HG03159 (cell line): ENCODE data around the gene ACADVL.

Experiments used
- ATAC-seq: cut with Tn5 transposase; IDR thresholded peaks from one replicate; pipeline ENCODE4 v1.9.1; 2021; ENCODE audit warnings: mild to moderate bottlenecking, moderate library complexity; ENCODE audit not compliant: unreplicated experiment

Gene ACADVL

DNA sequence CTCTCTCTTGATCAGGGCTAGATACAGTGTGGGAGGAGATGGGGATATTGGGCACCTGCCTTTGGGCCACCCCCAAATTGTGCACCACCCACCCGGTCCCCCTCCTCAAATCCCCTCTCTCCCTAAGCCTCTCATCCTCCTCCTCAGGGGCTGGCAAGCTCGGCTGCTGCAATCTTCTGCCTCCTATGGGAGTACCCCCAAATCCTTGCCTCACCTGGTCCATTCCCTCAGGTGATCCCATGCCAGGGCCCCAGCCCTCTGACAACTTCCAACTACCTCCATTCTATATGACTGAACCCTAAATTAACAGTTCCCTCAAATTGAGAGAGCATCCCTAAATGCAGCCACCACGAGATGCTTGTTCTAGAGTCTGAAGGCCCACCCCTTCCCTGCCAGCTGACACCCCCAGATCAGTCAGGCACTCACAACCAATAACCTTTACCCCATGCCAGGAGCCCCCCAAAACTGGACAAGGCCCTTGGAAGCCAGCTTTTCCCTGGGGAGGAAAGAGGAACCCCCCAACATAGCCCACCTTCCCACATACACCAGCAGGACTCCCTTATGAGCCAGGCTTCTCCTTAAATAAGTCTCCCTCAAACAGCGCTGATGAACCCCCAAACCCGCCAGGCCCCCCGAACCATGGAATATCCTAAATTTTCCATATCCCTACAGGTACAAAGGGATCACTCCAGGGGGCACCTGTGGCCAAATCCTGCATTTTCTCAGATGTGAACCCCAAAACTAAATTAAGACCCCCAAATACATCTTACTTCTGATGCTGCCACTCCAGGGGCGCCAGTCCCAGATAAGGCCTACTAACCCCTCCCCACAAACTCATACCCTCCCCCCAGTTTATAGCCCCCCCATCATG lies 3.3 kb upstream of the ACADVL start:
- ATAC-seq = no peak

DNA sequence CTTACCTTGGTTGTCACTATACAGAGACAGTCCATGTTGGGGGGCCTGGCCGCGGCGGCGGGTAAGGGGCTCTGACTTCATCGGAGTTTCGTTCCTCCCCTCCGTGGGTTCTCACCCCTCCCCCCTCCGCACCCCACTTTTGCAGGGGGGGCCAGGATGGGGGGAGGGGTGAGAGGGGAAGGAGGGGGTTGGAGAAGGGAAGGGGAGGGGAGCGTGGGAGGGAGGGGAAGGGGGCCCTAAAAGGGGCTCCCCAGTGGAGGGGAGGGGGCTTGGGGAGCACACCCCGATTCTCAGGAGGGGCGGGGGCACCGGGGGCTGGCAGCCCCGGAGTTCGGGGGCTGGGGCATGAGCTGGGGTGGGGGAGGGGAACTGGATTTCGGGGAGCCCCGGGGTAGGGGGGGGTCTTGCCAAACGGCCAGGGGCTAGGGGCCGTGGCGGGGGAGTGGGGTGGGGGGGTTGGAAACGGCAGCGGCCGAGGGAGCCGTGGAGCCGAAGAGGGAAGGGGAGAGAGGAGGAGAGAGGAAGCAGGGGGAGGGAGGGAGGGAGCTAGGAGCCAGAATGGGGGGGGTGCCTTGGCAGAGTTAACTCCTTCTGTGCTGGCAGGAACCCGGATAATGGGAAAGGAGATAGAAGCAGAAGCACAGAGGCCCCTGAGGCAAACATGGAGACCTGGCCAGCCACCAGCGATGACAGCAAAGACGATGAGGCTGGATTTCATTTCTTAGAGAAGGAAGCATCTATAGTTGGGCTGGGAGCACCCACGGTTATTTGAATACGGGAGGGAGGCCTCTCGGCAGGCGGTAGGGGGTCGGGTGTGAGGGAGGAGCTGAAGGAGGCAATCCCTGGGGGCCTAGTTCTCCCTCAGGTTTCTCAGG lies 2.4 kb upstream of the ACADVL start:
- no peak for ATAC-seq

DNA sequence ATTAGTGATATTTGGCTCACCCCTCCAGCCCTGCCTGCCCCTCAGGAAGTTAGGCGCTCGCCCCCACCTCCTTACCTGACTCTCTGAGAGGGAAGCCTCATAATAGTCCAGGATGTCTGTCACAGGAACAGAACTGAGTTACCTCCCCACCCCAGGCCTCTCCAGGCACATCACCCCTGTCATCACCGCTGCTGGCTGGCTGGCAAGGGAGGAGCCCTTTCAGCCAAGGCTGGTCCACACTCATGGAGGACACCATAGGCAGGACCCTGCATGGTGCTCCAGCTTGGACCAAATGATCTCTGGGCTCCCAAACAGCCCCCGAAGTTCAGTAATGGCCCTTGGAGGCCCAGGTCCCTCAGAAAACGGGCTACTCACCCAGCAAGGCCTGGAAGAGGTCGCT lies 1.6 kb upstream of the ACADVL start:
- no peak for ATAC-seq

DNA sequence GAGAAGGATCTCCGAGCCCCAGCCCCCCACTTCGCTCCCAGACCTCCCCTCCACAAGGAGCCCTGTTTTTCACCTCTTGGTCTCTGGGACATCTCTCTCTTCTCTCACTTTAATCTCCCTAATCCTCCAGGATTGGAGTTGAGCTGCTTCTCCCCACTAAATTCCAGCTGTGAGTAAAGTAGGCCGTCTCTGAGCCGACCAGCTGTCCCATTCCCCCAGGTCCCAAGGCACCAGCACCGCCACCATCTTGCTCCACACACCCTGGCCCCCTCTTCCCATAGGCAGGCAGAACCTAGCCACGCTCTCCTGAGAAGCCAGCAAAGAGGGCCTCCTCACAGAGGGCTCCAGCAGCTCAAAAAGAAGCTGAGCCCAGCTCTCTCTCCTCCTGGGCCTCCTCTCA lies 980 bp upstream of the ACADVL start:
- ATAC-seq = no peak

DNA sequence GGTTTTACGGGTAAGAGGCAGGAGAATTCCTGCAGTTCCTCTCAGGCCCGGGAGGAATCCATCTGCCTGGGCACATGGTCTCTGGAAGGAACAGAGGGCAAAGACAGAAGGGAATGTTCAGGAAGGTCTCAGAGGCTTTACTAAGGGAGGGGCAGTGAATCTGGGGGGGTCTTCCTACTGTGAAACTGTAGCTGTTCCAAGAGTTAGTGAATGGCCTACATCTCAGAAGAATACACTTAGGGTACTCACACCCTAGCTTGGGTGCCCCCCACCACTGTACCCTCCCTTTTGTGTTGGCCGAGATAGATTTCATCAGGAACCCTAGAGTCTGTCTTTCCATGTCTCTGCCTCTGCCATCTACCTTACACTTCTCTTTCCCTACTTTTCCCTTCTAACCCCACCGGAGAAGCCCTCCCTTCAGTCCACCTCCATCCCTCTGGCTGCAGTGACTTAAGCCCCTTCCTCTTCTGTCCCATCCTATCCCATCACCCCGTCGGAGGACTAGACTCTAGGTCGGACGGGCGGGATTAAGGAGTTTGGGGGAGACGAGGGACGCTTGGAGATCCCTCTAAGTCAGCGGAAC lies 418 bp upstream of the ACADVL start:
- no peak for ATAC-seq

DNA sequence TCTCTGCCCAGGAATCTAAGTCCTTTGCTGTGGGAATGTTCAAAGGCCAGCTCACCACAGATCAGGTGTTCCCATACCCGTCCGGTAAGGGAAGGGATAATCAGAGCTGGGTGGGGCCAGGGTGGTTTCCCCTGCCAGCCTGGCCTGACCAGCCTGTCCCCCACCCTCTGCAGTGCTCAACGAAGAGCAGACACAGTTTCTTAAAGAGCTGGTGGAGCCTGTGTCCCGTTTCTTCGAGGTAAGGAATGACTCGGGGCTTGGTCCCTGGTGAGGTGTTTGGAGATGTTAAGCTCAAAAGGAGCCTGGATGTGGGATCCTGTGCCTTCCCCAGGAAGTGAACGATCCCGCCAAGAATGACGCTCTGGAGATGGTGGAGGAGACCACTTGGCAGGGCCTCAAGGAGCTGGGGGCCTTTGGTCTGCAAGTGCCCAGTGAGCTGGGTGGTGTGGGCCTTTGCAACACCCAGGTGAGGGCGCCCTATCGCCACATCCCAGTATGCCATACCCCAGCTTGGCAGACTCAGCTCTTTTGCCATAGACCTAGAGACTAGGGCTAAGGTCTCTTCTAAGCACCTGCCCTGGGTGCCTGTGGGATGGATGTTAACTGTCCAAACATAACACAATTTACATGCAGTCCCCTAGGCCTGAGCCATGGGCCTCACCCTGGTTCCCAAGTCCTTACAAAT lies 997 bp downstream of the ACADVL start:
- ATAC-seq = no peak

DNA sequence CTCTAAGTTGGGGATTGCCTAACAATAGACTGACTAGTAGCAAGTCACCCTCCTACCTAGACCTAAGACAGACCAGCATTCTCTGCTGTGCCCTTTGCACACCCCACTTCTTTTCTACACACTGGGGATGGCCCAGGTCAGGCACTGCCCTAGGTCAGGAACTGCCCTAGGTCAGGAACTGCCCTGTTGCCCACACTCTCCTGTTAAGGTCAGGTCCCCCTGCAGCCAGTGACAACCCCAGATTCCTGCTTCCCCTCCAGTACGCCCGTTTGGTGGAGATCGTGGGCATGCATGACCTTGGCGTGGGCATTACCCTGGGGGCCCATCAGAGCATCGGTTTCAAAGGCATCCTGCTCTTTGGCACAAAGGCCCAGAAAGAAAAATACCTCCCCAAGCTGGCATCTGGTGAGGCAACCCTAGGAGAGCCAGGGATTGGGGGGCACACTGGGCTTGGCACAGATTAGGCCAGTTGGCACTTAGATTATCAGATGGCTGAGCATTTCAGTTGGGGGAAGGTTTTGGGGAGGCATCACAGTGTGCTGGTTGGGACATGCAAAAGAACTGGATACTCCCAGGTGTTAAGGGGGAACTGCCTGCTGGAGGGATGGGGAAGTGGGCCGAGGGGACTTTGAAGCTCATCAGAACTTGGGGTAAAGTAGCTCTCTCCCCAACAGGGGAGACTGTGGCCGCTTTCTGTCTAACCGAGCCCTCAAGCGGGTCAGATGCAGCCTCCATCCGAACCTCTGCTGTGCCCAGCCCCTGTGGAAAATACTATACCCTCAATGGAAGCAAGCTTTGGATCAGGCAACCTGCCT lies 1.7 kb downstream of the ACADVL start:
- ATAC-seq = no peak

DNA sequence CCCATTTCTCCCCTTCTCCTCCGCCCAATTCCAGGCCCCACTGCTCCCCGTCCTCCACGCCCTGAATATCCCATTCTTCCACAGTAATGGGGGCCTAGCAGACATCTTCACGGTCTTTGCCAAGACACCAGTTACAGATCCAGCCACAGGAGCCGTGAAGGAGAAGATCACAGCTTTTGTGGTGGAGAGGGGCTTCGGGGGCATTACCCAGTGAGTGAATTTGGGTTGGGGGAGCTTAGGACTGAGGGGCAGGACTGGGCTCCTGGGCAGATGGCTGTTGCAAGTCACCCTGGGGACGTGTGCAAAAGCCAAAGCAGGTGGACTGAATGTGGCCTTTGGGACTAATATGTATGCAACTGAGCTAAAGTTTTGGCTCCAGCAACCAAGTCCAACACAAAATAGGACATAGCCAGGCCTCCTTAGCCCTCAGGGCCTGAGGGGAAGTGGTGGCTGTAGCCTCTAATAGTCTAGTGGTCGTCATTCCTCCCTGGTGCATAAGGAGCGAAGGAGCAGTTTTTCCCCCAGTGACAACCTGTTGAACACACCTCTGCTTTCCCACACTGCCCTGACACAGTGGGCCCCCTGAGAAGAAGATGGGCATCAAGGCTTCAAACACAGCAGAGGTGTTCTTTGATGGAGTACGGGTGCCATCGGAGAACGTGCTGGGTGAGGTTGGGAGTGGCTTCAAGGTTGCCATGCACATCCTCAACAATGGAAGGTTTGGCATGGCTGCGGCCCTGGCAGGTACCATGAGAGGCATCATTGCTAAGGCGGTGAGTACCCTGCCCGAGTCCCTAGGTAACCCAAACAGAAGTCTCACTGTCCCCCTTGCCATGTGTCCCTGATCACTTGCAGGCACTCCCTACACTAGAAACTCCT lies 2.6 kb downstream of the ACADVL start:
- ATAC-seq = no peak

DNA sequence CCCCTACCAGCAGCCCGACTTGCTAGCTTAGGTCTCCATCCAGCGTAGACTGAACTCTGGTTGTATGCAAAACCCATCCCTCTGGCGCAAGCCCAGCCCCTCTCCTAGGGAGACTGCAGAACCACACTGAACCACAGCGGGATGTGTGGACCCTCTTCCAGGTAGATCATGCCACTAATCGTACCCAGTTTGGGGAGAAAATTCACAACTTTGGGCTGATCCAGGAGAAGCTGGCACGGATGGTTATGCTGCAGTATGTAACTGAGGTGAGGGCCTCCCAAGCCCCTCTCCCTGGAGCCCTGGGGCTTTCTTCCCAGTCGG lies 3.2 kb downstream of the ACADVL start:
- no peak for ATAC-seq

DNA sequence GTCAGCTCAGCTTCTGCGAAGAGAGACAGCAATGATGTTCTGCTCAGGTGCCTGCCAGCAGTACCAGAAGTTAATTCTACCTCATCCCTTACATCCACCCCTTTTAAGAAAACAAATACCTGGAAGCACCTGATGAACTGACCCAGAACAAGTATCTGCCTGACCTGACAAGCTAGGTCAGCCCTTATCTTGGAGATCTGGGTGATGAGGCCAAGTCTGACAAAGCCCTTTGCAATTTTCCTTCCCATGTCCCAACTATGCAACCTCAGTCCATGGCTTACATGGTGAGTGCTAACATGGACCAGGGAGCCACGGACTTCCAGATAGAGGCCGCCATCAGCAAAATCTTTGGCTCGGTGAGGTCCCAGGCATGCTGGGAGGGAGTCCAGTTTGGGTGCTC lies 3.6 kb downstream of the ACADVL start:
- no peak for ATAC-seq

DNA sequence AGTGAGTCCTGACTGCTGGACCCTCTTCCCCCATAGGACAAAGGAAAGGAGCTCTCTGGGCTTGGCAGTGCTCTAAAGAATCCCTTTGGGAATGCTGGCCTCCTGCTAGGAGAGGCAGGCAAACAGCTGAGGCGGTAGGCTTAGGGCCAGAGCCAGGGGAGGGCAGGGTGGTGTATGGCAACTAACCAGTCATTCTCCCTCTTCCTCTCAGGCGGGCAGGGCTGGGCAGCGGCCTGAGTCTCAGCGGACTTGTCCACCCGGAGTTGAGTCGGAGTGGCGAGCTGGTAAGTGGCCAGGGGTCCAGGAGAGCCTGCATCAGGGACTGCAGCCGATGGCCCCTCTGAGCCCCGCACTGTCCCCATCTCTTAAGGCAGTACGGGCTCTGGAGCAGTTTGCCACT lies 4.4 kb downstream of the ACADVL start:
- ATAC-seq = no peak

DNA sequence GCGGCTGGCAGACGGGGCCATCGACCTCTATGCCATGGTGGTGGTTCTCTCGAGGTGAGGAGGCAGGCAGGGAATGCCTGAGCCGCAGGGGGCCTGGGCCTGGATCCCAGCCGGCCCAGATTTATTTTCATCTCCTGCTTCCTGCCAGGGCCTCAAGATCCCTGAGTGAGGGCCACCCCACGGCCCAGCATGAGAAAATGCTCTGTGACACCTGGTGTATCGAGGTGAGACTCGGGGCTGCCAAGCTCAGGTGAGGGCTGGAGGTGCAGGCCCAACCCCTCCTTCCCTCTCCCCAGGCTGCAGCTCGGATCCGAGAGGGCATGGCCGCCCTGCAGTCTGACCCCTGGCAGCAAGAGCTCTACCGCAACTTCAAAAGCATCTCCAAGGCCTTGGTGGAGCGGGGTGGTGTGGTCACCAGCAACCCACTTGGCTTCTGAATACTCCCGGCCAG lies 4.9 kb downstream of the ACADVL start:
- no peak for ATAC-seq

DNA sequence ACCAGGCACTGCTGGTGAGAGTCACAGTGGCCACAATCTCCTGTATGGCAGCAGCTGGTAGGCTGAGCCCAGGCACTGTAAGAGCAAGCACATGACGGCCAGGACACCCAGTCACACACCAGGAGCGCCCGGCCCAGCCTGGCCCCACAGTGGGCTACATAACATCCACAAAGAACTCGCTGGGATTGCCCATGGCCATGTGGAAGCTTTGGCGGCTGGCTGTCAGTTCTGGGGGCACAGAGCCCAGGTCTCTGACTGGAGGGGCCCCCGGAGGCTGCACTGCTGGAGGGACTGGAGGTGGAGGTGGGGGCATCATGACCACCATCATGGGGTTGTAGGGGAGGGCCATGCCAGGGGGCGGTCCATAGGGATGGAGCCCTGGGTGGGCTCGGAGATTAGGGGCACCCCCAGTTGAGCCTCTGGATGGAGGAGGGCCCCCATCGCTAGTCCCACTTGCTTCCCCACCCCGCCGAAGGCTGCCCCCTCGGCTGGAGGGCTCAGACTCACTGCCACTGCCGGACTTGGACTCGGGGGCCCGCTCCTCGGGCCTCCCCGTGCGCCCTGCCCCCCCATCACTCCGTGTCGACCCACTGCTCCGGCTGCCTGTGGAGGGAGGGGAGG lies 6.1 kb downstream of the ACADVL start:
- ATAC-seq = no peak

DNA sequence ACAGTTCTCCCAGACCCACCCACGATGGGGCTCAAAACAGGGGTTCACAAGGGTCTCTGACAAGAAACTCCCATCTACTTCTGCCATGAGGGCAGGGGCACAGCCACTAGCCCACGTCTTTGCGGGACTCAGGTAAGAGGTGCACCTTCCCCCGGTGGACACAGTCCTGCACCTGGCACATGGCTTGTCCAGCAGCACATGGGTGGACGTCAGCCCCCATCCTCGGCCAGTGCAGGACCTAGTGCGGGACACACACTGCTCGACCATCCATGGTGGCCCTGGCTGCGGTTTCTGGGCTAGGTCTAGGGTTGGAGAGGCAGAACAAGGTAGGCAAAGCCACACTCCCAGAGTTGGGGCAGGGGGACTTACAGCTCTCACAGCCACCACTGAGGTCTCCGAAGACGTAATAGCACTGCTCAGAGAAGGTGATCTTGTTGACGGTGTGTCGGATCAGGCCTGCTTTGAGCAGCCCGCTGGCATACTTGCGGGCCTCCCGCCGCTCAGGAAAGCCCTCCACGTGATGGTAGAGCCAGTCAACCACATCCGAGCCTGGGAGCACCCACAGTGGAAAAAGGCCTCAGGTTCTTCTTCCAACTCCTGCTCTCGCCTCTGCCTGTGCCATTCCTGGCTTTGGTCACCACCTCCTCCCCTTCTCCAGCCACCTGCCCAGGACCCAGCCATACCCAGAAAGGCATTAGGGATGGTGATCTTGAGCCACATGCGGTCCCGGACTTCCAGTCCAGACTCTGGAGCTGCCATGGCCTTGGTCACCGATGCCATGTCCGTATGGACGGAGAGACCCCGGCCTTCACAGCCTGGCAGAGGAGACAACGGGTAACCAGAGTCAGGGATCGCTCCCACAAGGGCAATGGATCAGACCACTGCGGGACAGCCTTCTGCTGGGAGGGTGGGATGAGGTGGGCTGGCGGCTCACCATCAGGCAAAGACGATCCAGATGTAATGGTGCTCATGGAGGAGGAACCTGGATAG lies 7.3 kb downstream of the ACADVL start:
- ATAC-seq = no peak

DNA sequence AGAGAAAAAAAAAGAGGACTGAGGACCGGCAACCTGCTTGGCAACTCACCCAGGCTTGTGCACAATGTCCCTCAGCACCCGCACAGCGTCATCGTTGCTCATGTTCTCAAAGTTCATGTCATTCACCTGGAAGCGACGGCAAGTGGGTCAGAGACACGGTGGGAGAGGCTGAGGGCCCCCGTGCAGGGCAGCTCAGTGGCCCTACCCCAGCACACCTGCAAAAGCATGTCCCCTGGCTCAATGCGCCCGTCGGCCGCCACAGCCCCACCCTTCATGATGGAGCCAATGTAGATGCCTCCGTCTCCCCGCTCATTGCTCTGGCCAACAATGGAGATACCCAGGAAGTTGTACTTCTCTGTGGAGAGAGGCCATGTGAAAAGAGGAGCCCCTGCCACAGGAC lies 9.2 kb downstream of the ACADVL start:
- ATAC-seq = no peak

DNA sequence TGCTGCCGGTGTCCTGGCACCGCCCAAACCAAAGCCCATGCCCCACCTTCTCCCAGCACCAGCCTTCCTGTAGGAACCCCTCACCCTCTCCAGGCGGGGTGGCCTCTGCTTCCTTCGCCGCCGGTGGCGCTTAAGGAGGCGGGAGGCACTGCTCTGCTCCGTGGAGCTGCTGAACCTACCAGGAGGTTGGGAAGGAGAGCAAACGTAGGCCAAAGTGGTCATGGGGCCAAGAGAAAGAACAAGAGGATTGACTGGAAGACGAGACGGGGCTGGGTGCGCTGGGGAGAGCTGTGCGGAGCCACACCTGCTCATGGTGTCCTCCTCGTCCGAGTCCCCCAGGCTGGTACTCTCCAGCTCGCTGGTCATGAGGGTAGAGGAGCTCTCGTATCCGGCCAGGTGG lies 9.8 kb downstream of the ACADVL start:
- ATAC-seq = no peak

DNA sequence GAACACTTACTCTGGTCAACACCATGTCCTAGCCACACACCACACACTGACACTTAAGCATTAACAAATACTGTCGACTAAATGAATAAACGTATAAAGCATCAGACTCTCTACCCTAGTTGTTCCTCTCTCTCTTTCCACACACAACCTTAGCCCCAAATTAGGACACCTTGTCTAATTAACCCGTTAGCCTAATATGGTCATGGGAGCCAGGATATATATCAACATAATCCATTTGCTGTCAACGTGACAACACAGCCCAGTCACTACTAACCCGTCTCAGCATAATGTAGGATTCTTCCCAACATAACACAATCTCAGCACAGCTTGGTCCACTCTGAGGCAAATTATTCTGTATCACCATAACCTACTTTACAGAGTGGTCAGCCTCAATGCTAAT lies 12.4 kb downstream of the ACADVL start:
- no peak for ATAC-seq

DNA sequence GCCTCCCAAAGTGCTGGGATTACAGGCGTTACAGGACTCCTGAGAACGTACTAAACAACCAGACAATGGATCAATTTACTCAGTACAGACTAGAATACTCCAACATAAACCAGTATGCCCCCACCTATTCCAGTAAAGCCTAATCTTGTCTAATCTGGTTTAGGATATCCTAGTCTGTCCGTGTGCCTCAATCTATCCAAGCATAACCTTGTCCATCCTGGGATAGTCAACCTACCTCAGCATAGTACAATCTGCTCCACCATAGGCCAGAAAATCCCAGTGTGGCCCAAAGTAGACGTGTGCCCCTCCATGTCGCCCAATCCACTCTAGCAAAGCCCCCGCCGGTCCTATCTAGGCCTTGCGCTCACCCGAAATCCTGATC lies 14.0 kb downstream of the ACADVL start:
- ATAC-seq = no peak
